ENCODE measurements around the gene PTAFR.

GRCh38 chr1:28196330-28196729, 19.8 kb upstream of the PTAFR start:
- no peak for TF ChIP-seq CTCF (IDR thresholded peaks at IDR 0.05)
- TF ChIP-seq EP300 (IDR thresholded peaks at IDR 0.05; ENCODE audit: low read depth), result no peak
- no peak for TF ChIP-seq POLR2A (IDR thresholded peaks at IDR 0.05)
